H9 (cell line): ENCODE results near the gene ARL6IP6. TPM values are rescaled to one million over a fixed set of nuclear protein-coding genes. Genes with fewer than 3 reads are reported as not detected.

ENCODE experiments used
- DNase-seq: peaks from one replicate; pipeline ENCODE4 v3.0.0-alpha.2; 2017
- H2AFZ ChIP-seq: one replicate; pipeline ENCODE4 v1.6.1; 2013; ENCODE audit warnings: mild to moderate bottlenecking, low read length, control low read depth, moderate library complexity
- H2AK5ac ChIP-seq: 2 replicates; pipeline ENCODE4 v1.6.1; 2013; ENCODE audit warnings: low read length, control low read depth, mixed read lengths; ENCODE audit not compliant: insufficient read length
- H2BK120ac ChIP-seq: one replicate; pipeline ENCODE4 v1.6.1; 2013; ENCODE audit warnings: low read depth, mild to moderate bottlenecking, low read length, control low read depth, inconsistent platforms; ENCODE audit not compliant: poor library complexity, severe bottlenecking
- H2BK12ac ChIP-seq: 2 replicates; pipeline ENCODE4 v1.6.1; 2013; ENCODE audit warnings: low read length, control low read depth, mixed read lengths, low read depth; ENCODE audit not compliant: insufficient read length
- H2BK15ac ChIP-seq: 2 replicates; pipeline ENCODE4 v1.6.1; 2013; ENCODE audit warnings: low read depth, low read length, control low read depth
- H2BK20ac ChIP-seq: one replicate; pipeline ENCODE4 v1.6.1; 2013; ENCODE audit warnings: low read depth, mild to moderate bottlenecking, low read length, control low read depth, inconsistent platforms; ENCODE audit not compliant: poor library complexity, severe bottlenecking
- H2BK5ac ChIP-seq: 2 replicates; pipeline ENCODE4 v1.6.1; 2013; ENCODE audit warnings: low read length, control low read depth, mixed read lengths; ENCODE audit not compliant: insufficient read length
- H3K14ac ChIP-seq: 2 replicates; pipeline ENCODE4 v1.6.1; 2013; ENCODE audit warnings: low read length, control low read depth; ENCODE audit not compliant: insufficient read depth
- H3K18ac ChIP-seq: 2 replicates; pipeline ENCODE4 v1.6.1; 2013; ENCODE audit warnings: low read depth, mild to moderate bottlenecking, mixed read lengths, low read length, control low read depth; ENCODE audit not compliant: insufficient read length
- H3K23ac ChIP-seq: 2 replicates; pipeline ENCODE4 v1.6.1; 2013; ENCODE audit warnings: low read length, control low read depth, mixed read lengths, low read depth; ENCODE audit not compliant: insufficient read length
- H3K23me2 ChIP-seq: 2 replicates; pipeline ENCODE4 v1.6.1; 2013; ENCODE audit warnings: low read depth, mild to moderate bottlenecking, mixed read lengths, low read length, control low read depth; ENCODE audit not compliant: insufficient read length, poor library complexity, severe bottlenecking
- H3K27ac ChIP-seq: 2 replicates; pipeline ENCODE4 v1.5.1; 2013; ENCODE audit warnings: low read length, control low read depth, mixed read lengths, low read depth; ENCODE audit not compliant: insufficient read length
- H3K27me3 ChIP-seq: 2 replicates; pipeline ENCODE4 v1.6.1; 2013; ENCODE audit warnings: low read length, control low read depth, inconsistent platforms; ENCODE audit not compliant: insufficient read depth
- H3K4ac ChIP-seq: 2 replicates; pipeline ENCODE4 v1.6.1; 2013; ENCODE audit warnings: low read depth, mild to moderate bottlenecking, control low read depth, inconsistent platforms, low read length, moderate library complexity
- H3K4me1 ChIP-seq: 2 replicates; pipeline ENCODE4 v1.6.1; 2013; ENCODE audit warnings: low read length, control low read depth, inconsistent platforms; ENCODE audit not compliant: insufficient read depth
- H3K4me2 ChIP-seq: 2 replicates; pipeline ENCODE4 v1.6.1; 2013; ENCODE audit warnings: low read length, control low read depth, mixed read lengths; ENCODE audit not compliant: insufficient read length, insufficient read depth
- H3K56ac ChIP-seq: 2 replicates; pipeline ENCODE4 v1.6.1; 2013; ENCODE audit warnings: low read depth, mild to moderate bottlenecking, mixed read lengths, low read length, control low read depth; ENCODE audit not compliant: insufficient read length
- H3K79me1 ChIP-seq: 2 replicates; pipeline ENCODE4 v1.6.1; 2013; ENCODE audit warnings: low read depth, mild to moderate bottlenecking, moderate library complexity, low read length, control low read depth, inconsistent platforms; ENCODE audit not compliant: insufficient read depth, poor library complexity, severe bottlenecking
- H3K79me2 ChIP-seq: 2 replicates; pipeline ENCODE4 v1.6.1; 2013; ENCODE audit warnings: low read length, control low read depth, inconsistent platforms; ENCODE audit not compliant: insufficient read depth
- H3K9ac ChIP-seq: 2 replicates; pipeline ENCODE4 v1.6.1; 2013; ENCODE audit warnings: low read length, control low read depth, mixed read lengths; ENCODE audit not compliant: insufficient read length; ENCODE audit errors: extremely low read depth
- H3K9me3 ChIP-seq: one replicate; pipeline ENCODE4 v1.6.1; 2013; ENCODE audit warnings: low read depth, low read length, inconsistent platforms; ENCODE audit not compliant: control insufficient read depth
- H3T11ph ChIP-seq: one replicate; pipeline ENCODE4 v1.6.1; 2013; ENCODE audit warnings: mild to moderate bottlenecking, low read length, control low read depth, inconsistent platforms
- H4K20me1 ChIP-seq: one replicate; pipeline ENCODE4 v1.6.1; 2013; ENCODE audit not compliant: control insufficient read depth, insufficient read length, insufficient read depth
- H4K5ac ChIP-seq: 2 replicates; pipeline ENCODE4 v1.6.1; 2013; ENCODE audit warnings: low read depth, mild to moderate bottlenecking, mixed read lengths, low read length, control low read depth; ENCODE audit not compliant: insufficient read length
- H4K8ac ChIP-seq: replicated peaks from 2 replicates; pipeline ENCODE4 v1.6.1; 2013; ENCODE audit warnings: low read length, control low read depth, mixed read lengths, low read depth; ENCODE audit not compliant: insufficient read length
- H4K91ac ChIP-seq: 2 replicates; pipeline ENCODE4 v1.6.1; 2013; ENCODE audit warnings: low read depth, mild to moderate bottlenecking, moderate library complexity, mixed read lengths, low read length, control low read depth; ENCODE audit not compliant: insufficient read length
- H3K27ac Mint-ChIP-seq, 3 experiments: 2 replicates in 2 of 3; 3 replicates in 1 of 3; pipeline ENCODE4 v1.8.0; 2020 to 2021; ENCODE audit warnings: mixed read lengths in 3 of 3, mild to moderate bottlenecking in 1 of 3, moderate library complexity in 1 of 3
- H3K27me3 Mint-ChIP-seq: 2 replicates; pipeline ENCODE4 v1.8.0; 2021; ENCODE audit warnings: low read depth, mild to moderate bottlenecking, moderate library complexity, mixed read lengths
- H3K36me3 Mint-ChIP-seq, 3 experiments: 2 replicates in 2 of 3; 3 replicates in 1 of 3; pipeline ENCODE4 v1.8.0; 2020 to 2021; ENCODE audit warnings: low read depth in 3 of 3, mixed read lengths in 3 of 3; ENCODE audit not compliant: insufficient read depth in 1 of 3
- H3K4me1 Mint-ChIP-seq, 2 experiments: 2 replicates each; pipeline ENCODE4 v1.8.0; 2020; ENCODE audit warnings: mixed read lengths in 2 of 2
- H3K4me3 Mint-ChIP-seq, 2 experiments: 2 replicates in 1 of 2; 3 replicates in 1 of 2; pipeline ENCODE4 v1.8.0; 2020 to 2021; ENCODE audit warnings: mild to moderate bottlenecking in 2 of 2, mixed read lengths in 2 of 2, moderate library complexity in 1 of 2
- H3K9me3 Mint-ChIP-seq, 2 experiments: 2 replicates in 1 of 2; 3 replicates in 1 of 2; pipeline ENCODE4 v1.8.0; 2020; ENCODE audit warnings: mild to moderate bottlenecking in 2 of 2, mixed read lengths in 2 of 2, moderate library complexity in 1 of 2
- CTCF ChIP-seq: fragments of 200-600 bp; sonication (generic); conservative IDR thresholded peaks from 3 replicates; pipeline ENCODE4 v1.8.0; 2021; ENCODE audit warnings: antibody characterized with exemption, mild to moderate bottlenecking
- WGBS: extraction: QIAGEN DNeasy Blood & Tissue Kit; methylation state at CpG from one replicate; pipeline ENCODE4 v1.1.7; 2013; ENCODE audit warnings: missing lambda C conversion rate, low lambda C conversion rate, mixed read lengths; ENCODE audit not compliant: insufficient read length; ENCODE audit errors: extremely low coverage; 5-methylcytosine and 5-hydroxymethylcytosine counted together
- total RNA-seq: library from RNA; stranded (reverse); gene quantifications from 2 replicates; pipeline ENCODE4 v1.2.1, GENCODE V29; 2021

ARL6IP6 gene
- total RNA-seq, 1 experiment from 2014 or later, result 27.3 TPM

- H4K8ac ChIP-seq, result no peak overlapping the region
- H3K36me3 Mint-ChIP-seq, result peaks cover 9 to 35% (median 33%) of the 10 kb centered on the region in 3 experiments; a peak in 6 of 7 replicates
Observed at GRCh38 chr2:152755029-152755428, 36.6 kb downstream of the ARL6IP6 start.

More at GRCh38 chr2:152755029-152755428, 36.6 kb downstream of the ARL6IP6 start:
- no peaks in the 10 kb centered on the region for H3K23me2 ChIP-seq
- H4K20me1 ChIP-seq, result no peaks in the 10 kb centered on the region
- no peaks in the 10 kb centered on the region for H3K79me2 ChIP-seq
- peaks cover 3% of the 10 kb centered on the region for H3K79me1 ChIP-seq
- H3K18ac ChIP-seq, result no peak overlapping the region
- no peak overlapping the region for H4K5ac ChIP-seq
- Mint-ChIP-seq H3K4me3 (no peak overlapping the region), H3K27ac (no peak overlapping the region), H3K9me3 (no peaks in the 10 kb centered on the region), H3K27me3 (peaks cover 1% of the 10 kb centered on the region; the same call in 1 of the 2 replicates), H3K4me1 (peaks cover 5 to 6% of the 10 kb centered on the region in 2 experiments)
- TF ChIP-seq CTCF, result peak; percentile 83
- no peaks in the 10 kb centered on the region for H3K27me3 ChIP-seq
- no peak overlapping the region for H3T11ph ChIP-seq
- no peak overlapping the region for H3K9ac ChIP-seq
- H3K27ac ChIP-seq, result no peak overlapping the region
- H2BK120ac ChIP-seq, result no peak overlapping the region
- no peak overlapping the region for H3K4me2 ChIP-seq
- H2BK12ac ChIP-seq, result no peak overlapping the region
- H3K23ac ChIP-seq, result no peak overlapping the region
- H2BK20ac ChIP-seq, result no peak overlapping the region
- no peak overlapping the region for H4K91ac ChIP-seq
- peak; percentile 70 for DNase-seq
- no peak overlapping the region for H3K4ac ChIP-seq
- H2AK5ac ChIP-seq, result no peak overlapping the region
- H3K56ac ChIP-seq, result no peak overlapping the region
- no peak overlapping the region for H3K14ac ChIP-seq
- WGBS, result no CpG with 5 or more reads among the region's 13 CpGs
- no peak overlapping the region for H2BK5ac ChIP-seq
- no peaks in the 10 kb centered on the region for H3K9me3 ChIP-seq
- no peaks in the 10 kb centered on the region; the same call in 1 of the 2 replicates for H3K4me1 ChIP-seq
- H2AFZ ChIP-seq, result no peak overlapping the region
- H2BK15ac ChIP-seq, result no peak overlapping the region
